B cell (primary cell): Measurements from ENCODE around the gene ALDH4A1. TPM values are rescaled to one million over a fixed set of nuclear protein-coding genes. Genes with fewer than 3 reads are reported as not detected.

ENCODE experiments used
- ATAC-seq: fragments of 200-7000 bp; cut with Tn5 transposase; one replicate; pipeline ENCODE4 v1.10.0; 2021; ENCODE audit warnings: low read depth, mild to moderate bottlenecking, moderate number of reproducible peaks, moderate library complexity
- CTCF ChIA-PET: fragments of 350-600 bp; sonication (Branson Sonifier 250); formaldehyde crosslinking; loops from one replicate; lab custom pipeline; 2021; ENCODE audit warnings: antibody characterized with exemption, inconsistent platforms; lab: Charles Lee
- POLR2A ChIA-PET: fragments of 350-600 bp; sonication (Branson Sonifier 250); formaldehyde crosslinking; loops from one replicate; lab custom pipeline; 2021; ENCODE audit warnings: antibody characterized with exemption; lab: Charles Lee
- DNase-seq: peaks from one replicate; pipeline ENCODE4 v3.0.0; 2013
- H2AFZ ChIP-seq: 2 replicates; pipeline ENCODE4 v1.6.1; 2012; ENCODE audit warnings: mild to moderate bottlenecking, low read depth, low read length; ENCODE audit not compliant: insufficient read depth, poor library complexity, severe bottlenecking
- H3K27ac ChIP-seq, 2 donors: 1 replicate in 1 of 2; 2 replicates in 1 of 2; pipeline ENCODE4 v1.5.1; 2012 to 2013; ENCODE audit warnings: low read length in 2 of 2, mild to moderate bottlenecking in 2 of 2, moderate library complexity in 1 of 2
- H3K27me3 ChIP-seq, 4 experiments: fragments of 200-600 bp in 1 of 4; sonication (generic) in 1 of 4; replicated peaks in 1 of 4; 1 replicate in 2 of 4; 2 replicates in 2 of 4; pipeline versions ENCODE4 v1.6.1 to v1.7.0; 2013 to 2016; ENCODE audit warnings: low read length in 3 of 4, mild to moderate bottlenecking in 2 of 4, mixed read lengths in 1 of 4, moderate library complexity in 1 of 4; ENCODE audit not compliant: insufficient read depth in 4 of 4, control insufficient read depth in 3 of 4; ENCODE audit errors: control extremely low read depth in 1 of 4
- H3K36me3 ChIP-seq, 2 experiments: replicated peaks in 1 of 2; 1 replicate in 1 of 2; 2 replicates in 1 of 2; pipeline versions ENCODE4 v1.6.1 to v1.7.1; 2013; ENCODE audit warnings: low read length in 1 of 2; ENCODE audit not compliant: insufficient read depth in 2 of 2, control insufficient read depth in 1 of 2; ENCODE audit errors: control extremely low read depth in 1 of 2, extremely low read depth in 1 of 2
- H3K4me1 ChIP-seq, 2 donors: fragments of 200-600 bp in 1 of 2; sonication (generic) in 1 of 2; 1 replicate in 1 of 2; 2 replicates in 1 of 2; pipeline versions ENCODE4 v1.5.1 to v1.6.1; 2013 to 2017; ENCODE audit warnings: low read length in 2 of 2; ENCODE audit not compliant: control insufficient read depth in 2 of 2, insufficient read depth in 2 of 2
- H3K4me2 ChIP-seq: replicated peaks from 2 replicates; pipeline ENCODE3; 2012; ENCODE audit warnings: mild to moderate bottlenecking, low read depth, low read length; ENCODE audit not compliant: poor library complexity, severe bottlenecking
- H3K4me3 ChIP-seq, 5 experiments: fragments of 200-600 bp in 1 of 5; sonication (generic) in 1 of 5; 1 replicate in 3 of 5; 2 replicates in 2 of 5; pipeline versions ENCODE4 v1.5.1 to v1.7.0; 2011 to 2016; ENCODE audit warnings: low read length in 4 of 5, mild to moderate bottlenecking in 4 of 5, low read depth in 2 of 5, control low read depth in 1 of 5, moderate library complexity in 1 of 5; ENCODE audit not compliant: insufficient read depth in 1 of 5; ENCODE audit errors: control extremely low read depth in 1 of 5, extremely low read depth in 1 of 5
- H3K79me2 ChIP-seq: fragments of 200-600 bp; sonication (generic); one replicate; pipeline ENCODE4 v1.6.0; 2016; ENCODE audit warnings: low read length; ENCODE audit not compliant: control insufficient read depth, insufficient read depth
- H3K9ac ChIP-seq: fragments of 200-600 bp; sonication (generic); 2 replicates; pipeline ENCODE4 v1.6.1; 2017; ENCODE audit warnings: mild to moderate bottlenecking, low read length, moderate library complexity
- H3K9me3 ChIP-seq, 3 donors: one replicate each; pipeline versions ENCODE4 v1.6.1 to v1.7.1; 2013; ENCODE audit warnings: low read length in 2 of 3; ENCODE audit not compliant: control insufficient read depth in 2 of 3, insufficient read depth in 1 of 3; ENCODE audit errors: control extremely low read depth in 1 of 3
- H4K20me1 ChIP-seq: 2 replicates; pipeline ENCODE4 v1.6.0; 2012; ENCODE audit warnings: mild to moderate bottlenecking, low read length; ENCODE audit not compliant: insufficient read depth, control insufficient read depth, poor library complexity, severe bottlenecking
- H3K27ac Mint-ChIP-seq: one replicate; pipeline ENCODE4 v1.8.0; 2021; ENCODE audit warnings: mixed read lengths
- H3K27me3 Mint-ChIP-seq: one replicate; pipeline ENCODE4 v1.8.0; 2021; ENCODE audit warnings: mixed read lengths
- H3K4me1 Mint-ChIP-seq: one replicate; pipeline ENCODE4 v1.8.0; 2021; ENCODE audit warnings: mixed read lengths
- H3K4me3 Mint-ChIP-seq: one replicate; pipeline ENCODE4 v1.8.0; 2021; ENCODE audit warnings: mixed read lengths
- H3K9me3 Mint-ChIP-seq: one replicate; pipeline ENCODE4 v1.8.0; 2022; ENCODE audit warnings: mixed read lengths; ENCODE audit not compliant: insufficient read depth
- EZH2 ChIP-seq: IDR thresholded peaks from 2 replicates; pipeline ENCODE4 v1.6.1; 2012; ENCODE audit warnings: borderline replicate concordance, low read depth, mild to moderate bottlenecking, moderate library complexity, low read length; ENCODE audit not compliant: insufficient read depth, poor library complexity, severe bottlenecking
- WGBS: methylation state at CpG from one replicate; pipeline ENCODE4 v1.1.5; 2013; ENCODE audit warnings: missing lambda C conversion rate; ENCODE audit not compliant: insufficient coverage; 5-methylcytosine and 5-hydroxymethylcytosine counted together
- intact Hi-C: fragments of 100-400 bp; cut with micrococcal nuclease; formaldehyde crosslinking; loops from one replicate; pipeline ENCODE4 v1.10.0; 2022
- polyA plus RNA-seq: library from polyadenylated mRNA; depleted of rRNA; stranded (reverse); fragments of >200 nt; gene quantifications from 2 replicates; pipeline ENCODE4 v1.2.3, GENCODE V29; 2012
- total RNA-seq, 2 donors: library from RNA; stranded (reverse); fragments of 120-200 nt in 1 of 2; gene quantifications; 1 replicate in 1 of 2; 2 replicates in 1 of 2; pipeline versions ENCODE4 v1.2.3 to v1.2.4, GENCODE V29; 2013 to 2022
- TF ChIP-seq, protein P1 (sequence below): fragments of 200-600 bp; IDR thresholded peaks from one replicate; pipeline ENCODE4 v1.8.0; 2022; ENCODE audit warnings: antibody characterized with exemption, mild to moderate bottlenecking

The ALDH4A1 gene
- total and polyA plus RNA-seq, 2 donors (not counting 1 experiment from before 2014, with no cell fraction given): 2.7 to 3.4 TPM

DNA sequence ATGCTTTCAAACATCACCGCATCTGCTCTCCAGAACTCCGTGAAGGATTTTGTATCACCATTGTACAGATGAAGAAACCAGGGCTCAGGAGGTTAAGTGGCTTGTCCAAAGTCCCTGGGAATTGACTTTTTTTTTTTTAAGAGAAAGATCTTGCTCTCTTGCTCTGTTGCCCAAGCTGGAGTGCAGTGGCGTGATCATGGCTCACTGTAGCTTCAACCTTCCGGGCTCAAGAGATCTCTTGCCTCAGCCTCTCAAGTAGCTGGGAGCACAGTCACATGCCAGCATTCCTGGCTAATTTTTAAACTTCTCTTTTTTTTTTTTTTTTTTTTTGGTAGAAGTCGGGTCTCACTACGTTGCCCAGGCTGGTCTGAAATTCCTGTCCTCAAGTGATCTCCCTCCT, 36.0 kb downstream of the ALDH4A1 start:
- Histone ChIP-seq H3K27me3 (peaks cover 0 to 6% (median 0%) of the 10 kb centered on the region in 4 experiments), H3K4me2 (no peak overlapping the region), H3K36me3 (no peaks in the 10 kb centered on the region), H3K9me3 (no peaks in the 10 kb centered on the region), H2AFZ (no peak overlapping the region), H3K79me2 (no peaks in the 10 kb centered on the region), H3K9ac (no peak overlapping the region), H3K27ac (no peak overlapping the region), H3K4me1 (peaks cover 0 to 4% of the 10 kb centered on the region in 2 donors), H4K20me1 (no peaks in the 10 kb centered on the region), H3K4me3 (no peak overlapping the region)
- ChIA-PET POLR2A (no interaction called here), CTCF (no interaction called here)
- DNase-seq: no peak
- 92% methylated on average over 6 of the region's 6 CpGs for WGBS
- intact Hi-C loops: no loop called here
- TF ChIP-seq EZH2: no peak
- TF ChIP-seq, protein P1, sequence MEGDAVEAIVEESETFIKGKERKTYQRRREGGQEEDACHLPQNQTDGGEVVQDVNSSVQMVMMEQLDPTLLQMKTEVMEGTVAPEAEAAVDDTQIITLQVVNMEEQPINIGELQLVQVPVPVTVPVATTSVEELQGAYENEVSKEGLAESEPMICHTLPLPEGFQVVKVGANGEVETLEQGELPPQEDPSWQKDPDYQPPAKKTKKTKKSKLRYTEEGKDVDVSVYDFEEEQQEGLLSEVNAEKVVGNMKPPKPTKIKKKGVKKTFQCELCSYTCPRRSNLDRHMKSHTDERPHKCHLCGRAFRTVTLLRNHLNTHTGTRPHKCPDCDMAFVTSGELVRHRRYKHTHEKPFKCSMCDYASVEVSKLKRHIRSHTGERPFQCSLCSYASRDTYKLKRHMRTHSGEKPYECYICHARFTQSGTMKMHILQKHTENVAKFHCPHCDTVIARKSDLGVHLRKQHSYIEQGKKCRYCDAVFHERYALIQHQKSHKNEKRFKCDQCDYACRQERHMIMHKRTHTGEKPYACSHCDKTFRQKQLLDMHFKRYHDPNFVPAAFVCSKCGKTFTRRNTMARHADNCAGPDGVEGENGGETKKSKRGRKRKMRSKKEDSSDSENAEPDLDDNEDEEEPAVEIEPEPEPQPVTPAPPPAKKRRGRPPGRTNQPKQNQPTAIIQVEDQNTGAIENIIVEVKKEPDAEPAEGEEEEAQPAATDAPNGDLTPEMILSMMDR: no peak
- no peaks in the 10 kb centered on the region for H3K9me3 Mint-ChIP-seq
- no peak for ATAC-seq
- H3K4me1 Mint-ChIP-seq: peaks cover 5% of the 10 kb centered on the region
- H3K27ac Mint-ChIP-seq: no peak overlapping the region
- H3K27me3 Mint-ChIP-seq: peaks cover 10% of the 10 kb centered on the region
- no peak overlapping the region for H3K4me3 Mint-ChIP-seq

DNA sequence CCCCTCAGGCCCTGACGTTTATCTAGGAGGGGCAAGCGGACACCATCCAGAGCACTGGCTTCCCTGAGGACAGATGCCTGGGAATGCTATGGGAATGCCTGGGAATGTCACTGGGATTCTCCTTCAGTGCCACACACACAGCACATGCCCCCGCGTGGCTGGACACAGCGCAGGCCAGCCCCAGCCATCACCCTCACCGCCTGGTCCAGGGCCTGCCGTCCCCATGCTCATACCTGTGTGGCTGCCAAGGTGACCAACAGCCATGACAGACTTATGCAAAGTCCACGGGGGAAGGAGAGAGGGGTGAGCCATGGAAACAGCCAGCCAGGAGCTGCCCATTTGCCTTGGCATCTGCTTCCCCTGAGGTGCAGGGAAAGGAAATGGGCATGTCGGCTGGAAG, 37.2 kb downstream of the ALDH4A1 start:
- CTCF ChIA-PET: no interaction called here

More for the DNA sequence above, 37.2 kb downstream of the ALDH4A1 start:
- Mint-ChIP-seq H3K4me1 (peaks cover 5% of the 10 kb centered on the region), H3K4me3 (no peak overlapping the region), H3K27ac (no peak overlapping the region), H3K27me3 (peaks cover 10% of the 10 kb centered on the region), H3K9me3 (no peaks in the 10 kb centered on the region)
- Histone ChIP-seq H3K36me3 (no peaks in the 10 kb centered on the region), H4K20me1 (no peaks in the 10 kb centered on the region), H3K9me3 (no peaks in the 10 kb centered on the region), H3K27me3 (peaks cover 0 to 6% (median 0%) of the 10 kb centered on the region in 4 experiments), H3K79me2 (no peaks in the 10 kb centered on the region), H3K4me2 (no peak overlapping the region), H3K4me3 (no peak overlapping the region), H2AFZ (no peak overlapping the region), H3K9ac (no peak overlapping the region), H3K4me1 (peaks cover 0 to 4% of the 10 kb centered on the region in 2 donors), H3K27ac (no peak overlapping the region)
- WGBS: 80% methylated on average over 8 of the region's 9 CpGs
- POLR2A ChIA-PET: no interaction called here
- ATAC-seq (no peak), DNase-seq (no peak)
- no peak for TF ChIP-seq EZH2
- TF ChIP-seq, protein P1: no peak
- intact Hi-C loops: no loop called here
